ENCODE data around the gene CARNS1. TPM values are rescaled to one million over a fixed set of nuclear protein-coding genes. Genes with fewer than 3 reads are reported as not detected.
"Not testable (repeated sequence)": the region's sequence is repeated elsewhere in the genome, so short reads cannot be mapped to it uniquely, and the experiment has no call there.

The CARNS1 gene
- total RNA-seq, 1 donor from 2014 or later, result 1.5 TPM

- TF ChIP-seq CTCF (conservative IDR thresholded peaks at IDR 0.05), result no peak
- Mint-ChIP-seq H3K9me3 (no peaks in the 10 kb centered on the region), H3K27me3 (no peaks in the 10 kb centered on the region), H3K36me3 (no peaks in the 10 kb centered on the region), H3K4me1 (ENCODE audit: unreplicated experiment) (peaks cover 12% of the 10 kb centered on the region), H3K27ac (no peak overlapping the region), H3K4me3 (no peak overlapping the region)
- DNase-seq (ENCODE audit: extremely low spot score, unreplicated experiment), result no peak
Observed at GRCh38 chr11:67423891-67424613, 8.6 kb downstream of the CARNS1 start.

- H3K27me3 Mint-ChIP-seq; DNase-seq (ENCODE audit: extremely low spot score, unreplicated experiment); H3K36me3 Mint-ChIP-seq; H3K9me3 Mint-ChIP-seq; H3K4me1 Mint-ChIP-seq (ENCODE audit: unreplicated experiment): not testable (repeated sequence)
- Mint-ChIP-seq H3K4me3 (peak overlapping the region; percentile 93), H3K27ac (peak overlapping the region; percentile 84)
Observed at GRCh38 chr11:67427364-67427859, 11.9 kb downstream of the CARNS1 start.

- Mint-ChIP-seq H3K9me3 (no peaks in the 10 kb centered on the region), H3K4me1 (ENCODE audit: unreplicated experiment) (peaks cover 8% of the 10 kb centered on the region)
- no peak for TF ChIP-seq CTCF (conservative IDR thresholded peaks at IDR 0.05)
Observed at GRCh38 chr11:67428052-67429001, 12.8 kb downstream of the CARNS1 start, which contains the start of gene RPS6KB2. Gene RPS6KB2, plus strand, starts transcription at chr11:67428494. Its CDS starts 52 bp downstream, at chr11:67428546.

GRCh38 chr11:67429038-67429668 is 13.7 kb downstream of the CARNS1 start:
- Mint-ChIP-seq H3K4me3 (peak overlapping the region; percentile 93), H3K27me3 (no peaks in the 10 kb centered on the region), H3K36me3 (no peaks in the 10 kb centered on the region), H3K4me1 (ENCODE audit: unreplicated experiment) (peaks cover 8% of the 10 kb centered on the region), H3K27ac (peak overlapping the region; percentile 84), H3K9me3 (no peaks in the 10 kb centered on the region)
- TF ChIP-seq CTCF (conservative IDR thresholded peaks at IDR 0.05), result no peak
- DNase-seq (ENCODE audit: extremely low spot score, unreplicated experiment), result no peak

More at GRCh38 chr11:67428052-67429001, 12.8 kb downstream of the CARNS1 start, which contains the start of gene RPS6KB2:
- H3K27ac Mint-ChIP-seq, result peak within 1 kb of the TSS; percentile 84
- no peaks in the 10 kb centered on the region for H3K36me3 Mint-ChIP-seq
- DNase-seq (ENCODE audit: extremely low spot score, unreplicated experiment), result peak; percentile 98
- H3K4me3 Mint-ChIP-seq, result peak within 1 kb of the TSS; percentile 93
- no peaks in the 10 kb centered on the region for H3K27me3 Mint-ChIP-seq

GRCh38 chr11:67429722-67430121 is 14.2 kb downstream of the CARNS1 start:
- Mint-ChIP-seq H3K4me1 (ENCODE audit: unreplicated experiment) (peaks cover 8% of the 10 kb centered on the region), H3K9me3 (no peaks in the 10 kb centered on the region), H3K27me3 (no peaks in the 10 kb centered on the region), H3K27ac (no peak overlapping the region), H3K4me3 (peak overlapping the region; percentile 93), H3K36me3 (no peaks in the 10 kb centered on the region)
- TF ChIP-seq CTCF (conservative IDR thresholded peaks at IDR 0.05), result no peak
- DNase-seq (ENCODE audit: extremely low spot score, unreplicated experiment), result no peak

Data from type B pancreatic cell (in vitro differentiated cells).